ENCODE measurements around the gene CRYZ. TPM values are rescaled to one million over a fixed set of nuclear protein-coding genes. Genes with fewer than 3 reads are reported as not detected.
"Not testable (repeated sequence)": the region's sequence is repeated elsewhere in the genome, so short reads cannot be mapped to it uniquely, and the experiment has no call there.

CRYZ gene
- total and polyA plus RNA-seq, 2 experiments from 2014 or later = 23.5 to 26.9 TPM

DNA sequence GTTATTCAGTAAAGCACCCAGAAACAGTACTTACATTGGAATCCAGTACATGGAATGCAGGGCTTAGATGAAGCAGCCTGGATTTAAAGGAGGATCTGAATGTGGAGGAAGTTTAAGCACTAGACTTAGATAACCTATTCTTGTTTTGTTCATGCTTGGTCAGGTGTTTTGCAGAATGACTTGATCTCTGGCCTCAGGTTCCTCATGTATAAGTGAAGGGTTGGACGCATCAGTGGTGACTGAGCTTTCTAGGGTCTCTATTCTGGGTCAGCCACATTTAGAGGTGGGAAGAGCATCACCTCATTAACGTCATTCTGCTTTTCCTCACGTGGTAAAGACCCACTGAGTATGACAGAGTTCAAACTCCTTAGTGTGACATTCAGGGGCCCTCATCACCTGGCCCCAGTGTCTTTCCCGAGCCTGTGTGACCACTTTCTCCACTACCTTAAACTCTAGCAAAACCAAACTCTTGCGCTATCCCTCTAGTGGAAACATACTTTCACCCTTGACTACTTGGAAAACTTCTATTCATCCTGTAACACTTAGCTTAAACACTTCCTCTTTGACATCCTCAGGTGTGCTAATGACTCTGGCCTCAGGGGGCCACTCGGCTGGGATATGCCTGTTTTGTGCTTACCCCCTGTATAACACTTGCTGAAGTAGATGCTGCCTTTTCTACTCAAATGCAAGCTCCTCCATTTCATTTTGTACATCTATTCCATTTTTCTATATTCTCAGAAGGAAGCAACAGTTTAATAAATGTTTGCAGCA, 58.4 kb downstream of the CRYZ start:
- no peaks in the 10 kb centered on the region for H3K4me1 ChIP-seq (ENCODE audit: insufficient read depth)
- H3K27me3 ChIP-seq (replicated peaks; ENCODE audit: insufficient read depth) = peaks cover 32% of the 10 kb centered on the region
- no peak overlapping the region for H3K4me2 ChIP-seq (ENCODE audit: unreplicated experiment)
- H3K36me3 ChIP-seq (ENCODE audit: low read depth) = no peaks in the 10 kb centered on the region
- no peaks in the 10 kb centered on the region for H3F3A ChIP-seq (ENCODE audit: insufficient read depth)
- peak overlapping the region; percentile 65; the same call in 1 of the 2 replicates for H2AFZ ChIP-seq
- no peaks in the 10 kb centered on the region for H4K20me1 ChIP-seq (ENCODE audit: insufficient read depth)
- in situ Hi-C loops (cut with MboI) = no loop called here
- no peak overlapping the region for H3K27ac ChIP-seq
- no peak for DNase-seq
- H3K9me3 ChIP-seq (ENCODE audit: low read depth) = no peaks in the 10 kb centered on the region
- TF ChIP-seq EZH2 (IDR thresholded peaks at IDR 0.05; ENCODE audit: insufficient read depth, poor library complexity, severe bottlenecking) (no peak), EZH2phosphoT487 (IDR thresholded peaks at IDR 0.05; ENCODE audit: insufficient read depth, low read depth) (no peak)
- no peaks in the 10 kb centered on the region for H3K9me2 ChIP-seq (ENCODE audit: insufficient read depth)
- no peak overlapping the region for H3K9ac ChIP-seq
- H3K79me2 ChIP-seq (ENCODE audit: insufficient read depth) = no peaks in the 10 kb centered on the region
- 55 to 59% methylated on average over 6 of the region's 6 CpGs for WGBS, 2 experiments (ENCODE audit: low coverage in 1 of 2, low lambda C conversion rate in 2 of 2, missing lambda C conversion rate in 2 of 2)
- no peak overlapping the region for H3K4me3 ChIP-seq

DNA sequence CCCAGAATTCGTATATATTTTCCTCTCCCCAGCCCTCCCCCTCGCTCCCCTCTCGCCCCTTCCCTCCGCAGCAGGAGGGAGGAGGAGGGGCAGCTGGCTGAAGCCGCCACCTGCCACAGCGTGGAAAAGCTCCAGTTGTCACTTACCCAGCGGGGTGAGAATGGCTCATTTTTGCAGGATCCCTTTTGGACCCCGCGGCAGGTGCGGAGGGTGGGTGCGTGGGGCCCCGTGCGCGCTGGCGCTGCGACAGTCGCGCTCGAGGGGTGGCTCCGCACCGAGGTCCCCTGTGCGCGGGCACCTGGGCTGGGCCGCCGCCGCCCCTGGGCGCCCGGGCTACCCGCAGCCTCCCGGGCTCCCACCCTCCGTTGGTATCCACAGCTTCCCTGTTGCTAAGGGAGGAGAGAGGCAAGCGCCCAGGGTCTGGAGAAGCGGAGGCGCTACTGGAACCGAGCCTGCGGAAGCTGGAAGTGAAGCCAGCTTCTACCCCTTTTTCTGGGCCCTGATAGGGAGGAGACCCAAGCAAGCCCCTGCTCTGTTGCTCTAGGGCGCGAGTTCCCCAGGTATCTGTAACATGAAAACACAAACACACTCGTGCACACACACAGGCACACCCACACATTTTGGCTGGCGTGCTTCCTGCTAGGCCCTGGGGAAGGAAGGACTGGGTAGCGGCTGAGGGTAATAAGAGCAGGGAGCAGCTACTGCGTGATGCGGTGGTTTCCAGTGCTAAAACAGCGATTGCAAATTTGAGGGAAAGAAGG, 59.3 kb downstream of the CRYZ start, which contains the start of gene ERICH3:
TSS of gene ERICH3 (minus strand) at position 442 of the 761 bp plus-strand sequence. CDS start at position 169, 273 bp downstream.
- H3K79me2 ChIP-seq (ENCODE audit: insufficient read depth) = no peaks in the 10 kb centered on the region
- in situ Hi-C loops (cut with MboI) = no loop called here
- peak; percentile 21 for DNase-seq
- H3K36me3 ChIP-seq (ENCODE audit: low read depth) = no peaks in the 10 kb centered on the region
- no peak within 1 kb of the TSS for H3K27ac ChIP-seq
- H2AFZ ChIP-seq = peak within 1 kb of the TSS; percentile 65; the same call in 1 of the 2 replicates
- H3K9me3 ChIP-seq (ENCODE audit: low read depth) = no peaks in the 10 kb centered on the region
- H3K4me3 ChIP-seq = peak within 1 kb of the TSS; percentile 62
- H3K9me2 ChIP-seq (ENCODE audit: insufficient read depth) = no peaks in the 10 kb centered on the region
- WGBS, 2 experiments (ENCODE audit: low coverage in 1 of 2, low lambda C conversion rate in 2 of 2, missing lambda C conversion rate in 2 of 2) = 3 to 6% methylated on average over 29 to 44 of the region's 44 CpGs
- H4K20me1 ChIP-seq (ENCODE audit: insufficient read depth) = no peaks in the 10 kb centered on the region
- no peaks in the 10 kb centered on the region for H3F3A ChIP-seq (ENCODE audit: insufficient read depth)
- peaks cover 32% of the 10 kb centered on the region for H3K27me3 ChIP-seq (replicated peaks; ENCODE audit: insufficient read depth)
- H3K4me1 ChIP-seq (ENCODE audit: insufficient read depth) = no peaks in the 10 kb centered on the region
- no peak within 1 kb of the TSS for H3K4me2 ChIP-seq (ENCODE audit: unreplicated experiment)
- TF ChIP-seq EZH2 (IDR thresholded peaks at IDR 0.05; ENCODE audit: insufficient read depth, poor library complexity, severe bottlenecking) = no peak
- no peak for TF ChIP-seq EZH2phosphoT487 (IDR thresholded peaks at IDR 0.05; ENCODE audit: insufficient read depth, low read depth)
- H3K9ac ChIP-seq = no peak within 1 kb of the TSS

DNA sequence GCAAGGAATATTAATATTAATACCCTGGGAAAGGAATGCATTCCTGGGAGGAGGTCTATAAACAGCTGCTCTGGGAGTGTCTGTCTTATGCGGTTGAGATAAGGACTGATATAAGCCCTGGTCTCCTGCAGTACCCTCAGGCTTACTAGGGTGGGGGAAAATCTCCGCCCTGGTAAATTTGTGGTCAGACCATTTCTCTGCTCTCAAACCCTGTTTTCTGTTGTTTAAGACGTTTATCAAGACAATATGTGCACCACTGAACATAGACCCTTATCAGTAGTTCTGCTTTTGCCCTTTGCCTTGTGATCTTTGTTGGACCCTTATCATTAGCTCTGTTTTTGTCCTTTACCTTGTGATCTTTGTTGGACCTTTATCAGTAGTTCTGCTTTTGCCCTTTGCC, 62.0 kb downstream of the CRYZ start:
- H3K4me1 ChIP-seq (ENCODE audit: insufficient read depth); H3K9me2 ChIP-seq (ENCODE audit: insufficient read depth); H3K4me2 ChIP-seq (ENCODE audit: unreplicated experiment); in situ Hi-C loops (cut with MboI); H3K9me3 ChIP-seq (ENCODE audit: low read depth); H3K27ac ChIP-seq; DNase-seq; H4K20me1 ChIP-seq (ENCODE audit: insufficient read depth); H3K36me3 ChIP-seq (ENCODE audit: low read depth); H3K4me3 ChIP-seq; H2AFZ ChIP-seq; H3K9ac ChIP-seq; H3F3A ChIP-seq (ENCODE audit: insufficient read depth); H3K79me2 ChIP-seq (ENCODE audit: insufficient read depth): not testable (repeated sequence)
- 33 to 43% methylated on average over 3 of the region's 3 CpGs for WGBS, 2 experiments (ENCODE audit: low coverage in 1 of 2, low lambda C conversion rate in 2 of 2, missing lambda C conversion rate in 2 of 2)
- H3K27me3 ChIP-seq (replicated peaks; ENCODE audit: insufficient read depth) = peaks cover 28% of the 10 kb centered on the region

Other genes starting within 250 kb of the CRYZ start
- gene LRRC53, start 220.4 kb downstream of the CRYZ start, total RNA-seq (2014; rRNA removed; shearing (Covaris generic)) = not detected in 2 replicates
- gene LRRC53, start 220.4 kb downstream of the CRYZ start, polyA plus RNA-seq (2016; fragmentation: Nextera tagmentation; extraction: Ambion mirVana) = not detected in 2 replicates
- gene ERICH3, start 59.3 kb downstream of the CRYZ start, total RNA-seq (2014; rRNA removed; shearing (Covaris generic)) = not detected in 2 replicates
- not detected in 2 replicates for gene ERICH3, start 59.3 kb downstream of the CRYZ start, polyA plus RNA-seq (2016; fragmentation: Nextera tagmentation; extraction: Ambion mirVana)
- gene TYW3, start 102 bp upstream of the CRYZ start, total RNA-seq (2014; rRNA removed; shearing (Covaris generic)) = 13.9 and 16.0 TPM in 2 replicates
- 15.4 and 16.0 TPM in 2 replicates for gene TYW3, start 102 bp upstream of the CRYZ start, polyA plus RNA-seq (2016; fragmentation: Nextera tagmentation; extraction: Ambion mirVana)